Spleen (tissue), 11 donors: ENCODE data around the gene MCRIP1. TPM values are rescaled to one million over a fixed set of nuclear protein-coding genes. Genes with fewer than 3 reads are reported as not detected.

Experiments
- DNase-seq: peaks from one replicate; pipeline ENCODE4 v3.0.0-alpha.2; 2020
- H3K27ac ChIP-seq, 8 donors: fragments of 200-600 bp; sonication (generic) in 7 of 8; 1 replicate in 4 of 8; 2 replicates in 4 of 8; pipeline versions ENCODE4 v1.5.0 to v1.8.0; 2016 to 2021; ENCODE audit warnings: inconsistent platforms in 4 of 8, mild to moderate bottlenecking in 4 of 8, moderate library complexity in 1 of 8
- H3K27me3 ChIP-seq, 7 donors: fragments of 200-600 bp; sonication (generic) in 6 of 7; replicated peaks in 1 of 7; 1 replicate in 4 of 7; 2 replicates in 3 of 7; pipeline versions ENCODE4 v1.5.0 to v1.8.0; 2016 to 2021; ENCODE audit warnings: inconsistent platforms in 3 of 7, mild to moderate bottlenecking in 1 of 7
- H3K36me3 ChIP-seq, 6 donors: fragments of 200-600 bp; sonication (generic) in 5 of 6; 1 replicate in 4 of 6; 2 replicates in 2 of 6; pipeline versions ENCODE4 v1.5.0 to v1.8.0; 2016 to 2021; ENCODE audit warnings: inconsistent platforms in 2 of 6
- H3K4me1 ChIP-seq, 6 donors: fragments of 200-600 bp; sonication (generic) in 5 of 6; 1 replicate in 3 of 6; 2 replicates in 3 of 6; pipeline versions ENCODE4 v1.5.0 to v1.8.0; 2016 to 2021; ENCODE audit warnings: inconsistent platforms in 3 of 6
- H3K4me3 ChIP-seq, 8 donors: fragments of 200-600 bp; sonication (generic) in 7 of 8; 1 replicate in 4 of 8; 2 replicates in 4 of 8; pipeline versions ENCODE4 v1.5.0 to v1.8.0; 2016 to 2021; ENCODE audit warnings: inconsistent platforms in 4 of 8, mild to moderate bottlenecking in 4 of 8, moderate library complexity in 2 of 8
- H3K9me3 ChIP-seq, 8 donors: fragments of 200-600 bp; sonication (generic) in 7 of 8; 1 replicate in 4 of 8; 2 replicates in 4 of 8; pipeline versions ENCODE4 v1.5.0 to v1.8.0; 2016 to 2021; ENCODE audit warnings: inconsistent platforms in 4 of 8
- CTCF ChIP-seq, 11 experiments: fragments of 200-600 bp in 7 of 11; fragments of 450-650 bp in 4 of 11; sonication (generic) in 4 of 11; IDR thresholded peaks in 8 of 11; conservative IDR thresholded peaks in 3 of 11; 1 replicate in 7 of 11; 2 replicates in 4 of 11; pipeline versions ENCODE4 v1.4.0 to v1.8.0; 2016 to 2021; ENCODE audit warnings: antibody characterized with exemption in 11 of 11, inconsistent platforms in 4 of 11, mild to moderate bottlenecking in 1 of 11
- POLR2A ChIP-seq, 3 donors: fragments of 450-650 bp; IDR thresholded peaks; one replicate each; pipeline ENCODE4 v1.5.1; 2017; ENCODE audit warnings: antibody characterized with exemption in 3 of 3, mild to moderate bottlenecking in 1 of 3
- POLR2AphosphoS5 ChIP-seq, 3 donors: sonication (generic); formaldehyde crosslinking; IDR thresholded peaks; one replicate each; pipeline ENCODE4 v1.5.1; 2017; ENCODE audit warnings: antibody characterized with exemption in 3 of 3
- WGBS, 5 donors: extraction: QIAGEN DNeasy Blood & Tissue Kit in 3 of 5; methylation state at CpG; one replicate each; pipeline versions ENCODE4 v1.1.5 to v1.1.7; 2013 to 2018; 5-methylcytosine and 5-hydroxymethylcytosine counted together
- intact Hi-C: fragments of 100-400 bp; cut with DNase I; formaldehyde crosslinking; loops from one replicate; pipeline ENCODE4 v1.15.0; 2023; ENCODE audit warnings: low total_unique reads
- polyA plus RNA-seq, 3 donors: library from polyadenylated mRNA; stranded (reverse); fragments of 200-250 nt; gene quantifications; one replicate each; pipeline ENCODE4 v1.2.1, GENCODE V29; 2013
- total RNA-seq, 7 donors: library from RNA; depleted of rRNA in 3 of 7; stranded (reverse); fragments of >200 nt in 3 of 7; fragmentation: NEBNext Ultra II Directional in 4 of 7; extraction: Animal tissue kit (Norgen Biotek cat#: 25700) in 4 of 7; gene quantifications; one replicate each; pipeline versions ENCODE4 v1.1.0 to v1.2.1, GENCODE V29; 2016 to 2021
- donor health status: healthy with polysubstance abuse.
- donor health status: DM: no; HTN: no; CAD: no; lungs with moderate emphysema.
- donor health status: DM: no; HTN: no; CAD: no.
- donor health status: Bipolar disorder and iron deficiency.
- donor health status: healthy.
- donor health status: DM: no; HTN: no; CAD: no.
- donor health status: DM: yes; HTN: yes; CAD: no.

The MCRIP1 gene
- total and polyA plus RNA-seq, 10 donors, result 47.5 to 182 (median 64.6) TPM

DNA sequence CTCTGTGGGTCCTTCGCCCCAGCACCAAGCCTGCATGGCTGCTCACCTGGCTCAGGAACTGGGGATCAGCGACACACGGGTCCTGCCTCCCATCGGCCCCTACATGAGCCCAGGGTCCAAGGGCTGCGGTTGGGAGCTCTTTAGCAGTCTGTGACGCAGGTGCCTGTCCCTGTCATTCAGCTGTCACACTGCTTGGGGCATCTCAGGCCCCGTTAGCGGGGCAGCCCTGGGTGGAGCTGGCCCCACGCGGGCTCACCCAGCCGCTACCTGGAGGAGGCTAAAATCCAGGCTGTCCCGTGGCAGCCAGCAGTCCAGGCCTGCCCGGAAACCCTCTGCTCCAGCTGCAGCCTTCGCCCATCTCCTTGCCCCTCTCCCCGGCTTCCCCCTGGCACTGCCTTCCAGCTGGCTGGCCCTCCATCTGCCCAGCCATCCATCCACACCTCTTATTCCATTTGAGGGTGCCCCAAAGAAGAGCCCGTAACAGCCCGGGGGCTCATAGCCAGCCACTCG lies 25.8 kb downstream of the MCRIP1 start:
- WGBS, 5 donors, result 62 to 77% (median 66%) methylated on average over 10 to 18 of the region's 18 CpGs
- Histone ChIP-seq H3K4me3 (no peak overlapping the region), H3K27me3 (peaks cover 0 to 100% (median 67%) of the 10 kb centered on the region in 7 donors), H3K4me1 (peaks cover 8 to 26% (median 21%) of the 10 kb centered on the region in 6 donors), H3K9me3 (no peaks in the 10 kb centered on the region), H3K27ac (no peak overlapping the region), H3K36me3 (no peaks in the 10 kb centered on the region)
- no peak for DNase-seq
- intact Hi-C loops, result no loop called here
- TF ChIP-seq POLR2A (IDR thresholded peaks at IDR 0.05) (no peak), CTCF (IDR thresholded peaks at IDR 0.05 in 8 of 11, conservative IDR thresholded peaks at IDR 0.05 in 3 of 11) (no peak), POLR2AphosphoS5 (IDR thresholded peaks at IDR 0.05) (no peak)

DNA sequence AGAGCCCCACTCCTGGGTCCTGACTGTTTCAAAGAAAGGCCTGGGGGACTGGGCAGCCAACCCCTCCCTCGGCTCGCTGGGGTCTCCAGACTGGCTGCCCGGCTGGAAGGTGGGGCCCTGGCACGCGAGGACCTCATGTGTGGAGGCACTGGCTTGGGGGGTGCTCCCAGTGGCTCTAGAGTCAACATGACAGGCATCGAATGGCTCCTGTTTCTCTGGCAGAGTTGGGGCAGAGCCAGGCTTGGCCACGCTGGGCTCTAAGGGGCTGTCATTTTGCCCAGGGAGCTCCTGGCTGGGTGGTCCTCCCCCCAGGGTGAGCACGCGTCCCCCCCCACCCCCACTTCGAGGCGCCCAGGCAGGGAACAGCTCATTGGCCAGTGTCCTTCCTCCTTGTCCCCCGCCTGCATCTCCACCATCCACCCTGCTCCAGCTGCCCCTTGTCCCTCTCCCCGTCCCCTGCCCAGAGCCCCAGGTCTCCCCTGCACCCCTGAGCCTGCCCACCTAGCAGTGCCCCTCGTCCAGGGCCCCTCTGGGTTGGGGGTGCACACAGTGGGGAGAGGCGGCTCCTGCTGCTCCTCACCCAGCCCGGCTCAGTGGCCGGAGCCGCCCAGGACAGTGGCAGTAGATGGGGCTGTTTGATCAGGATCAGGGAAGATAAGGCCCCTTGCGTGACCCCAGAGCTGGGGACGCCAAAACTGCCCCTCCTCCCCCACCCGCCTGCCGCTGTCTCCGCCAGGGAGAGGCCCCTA lies 26.5 kb downstream of the MCRIP1 start:
- peaks cover 8 to 26% (median 21%) of the 10 kb centered on the region in 6 donors for H3K4me1 ChIP-seq
- no peak overlapping the region for H3K27ac ChIP-seq
- H3K9me3 ChIP-seq, result no peaks in the 10 kb centered on the region
- WGBS, 5 donors, result 27 to 42% (median 34%) methylated on average over 16 to 23 of the region's 23 CpGs
- H3K27me3 ChIP-seq, result peaks cover 0 to 100% (median 71%) of the 10 kb centered on the region in 7 donors
- no peak overlapping the region for H3K4me3 ChIP-seq
- TF ChIP-seq POLR2AphosphoS5 (IDR thresholded peaks at IDR 0.05) (no peak), CTCF (IDR thresholded peaks at IDR 0.05 in 8 of 11, conservative IDR thresholded peaks at IDR 0.05 in 3 of 11) (no peak), POLR2A (IDR thresholded peaks at IDR 0.05) (no peak)
- intact Hi-C loops, result no loop called here
- no peaks in the 10 kb centered on the region for H3K36me3 ChIP-seq
- no peak for DNase-seq

GRCh38 chr17:81805707-81806460 lies 27.2 kb downstream of the MCRIP1 start:
- H3K27me3 ChIP-seq, result peaks cover 0 to 100% (median 75%) of the 10 kb centered on the region in 7 donors
- H3K4me3 ChIP-seq, result no peak overlapping the region
- H3K27ac ChIP-seq, result no peak overlapping the region
- no peaks in the 10 kb centered on the region for H3K36me3 ChIP-seq
- peaks cover 8 to 26% (median 21%) of the 10 kb centered on the region in 6 donors for H3K4me1 ChIP-seq
- intact Hi-C loops, result no loop called here
- 64 to 75% (median 71%) methylated on average over 14 to 18 of the region's 18 CpGs for WGBS, 5 donors
- no peak for DNase-seq
- no peaks in the 10 kb centered on the region for H3K9me3 ChIP-seq
- TF ChIP-seq POLR2A (IDR thresholded peaks at IDR 0.05), result no peak
- TF ChIP-seq CTCF (IDR thresholded peaks at IDR 0.05 in 8 of 11, conservative IDR thresholded peaks at IDR 0.05 in 3 of 11), result no peak
- no peak for TF ChIP-seq POLR2AphosphoS5 (IDR thresholded peaks at IDR 0.05)
